Panc1 (cell line): Measurements from ENCODE around the gene NANOS3.
"Not testable (repeated sequence)": the region's sequence is repeated elsewhere in the genome, so short reads cannot be mapped to it uniquely, and the experiment has no call there.

Experiments used
- CTCF ChIP-seq: fragments of 450-650 bp; IDR thresholded peaks from 2 replicates; pipeline ENCODE4 v1.5.1; 2017; ENCODE audit warnings: mild to moderate bottlenecking
- POLR2AphosphoS5 ChIP-seq: IDR thresholded peaks from 2 replicates; pipeline ENCODE4 v1.6.1; 2012; ENCODE audit warnings: mild to moderate bottlenecking, low read depth, low read length, moderate library complexity

- TF ChIP-seq CTCF, POLR2AphosphoS5: not testable (repeated sequence)
Measured at GRCh38 chr19:13922118-13922517, 45.2 kb downstream of the NANOS3 start.
